ENCODE data around the gene STN1.

The STN1 gene

GRCh38 chr10:103879831-103880230 is 38.2 kb downstream of the STN1 start:
- no peak overlapping the region for H3K4me3 ChIP-seq (ENCODE audit: low read depth, low read length)
- no peak for TF ChIP-seq CTCF (IDR thresholded peaks at IDR 0.05; ENCODE audit: low read depth, low read length)

GRCh38 chr10:103879409-103879808 is 38.6 kb downstream of the STN1 start:
- no peak for TF ChIP-seq CTCF (IDR thresholded peaks at IDR 0.05; ENCODE audit: low read depth, low read length)
- no peak overlapping the region for H3K4me3 ChIP-seq (ENCODE audit: low read depth, low read length)

- no peak overlapping the region for H3K4me3 ChIP-seq (ENCODE audit: low read depth, low read length)
- TF ChIP-seq CTCF (IDR thresholded peaks at IDR 0.05; ENCODE audit: low read depth, low read length) = no peak
Observed at GRCh38 chr10:103877861-103878260, 40.1 kb downstream of the STN1 start.

- no peak overlapping the region for H3K4me3 ChIP-seq (ENCODE audit: low read depth, low read length)
- TF ChIP-seq CTCF (IDR thresholded peaks at IDR 0.05; ENCODE audit: low read depth, low read length) = no peak
Observed at GRCh38 chr10:103876155-103876554, 41.8 kb downstream of the STN1 start.

GRCh38 chr10:103874730-103875129 is 43.3 kb downstream of the STN1 start:
- H3K4me3 ChIP-seq (ENCODE audit: low read depth, low read length) = no peak overlapping the region
- TF ChIP-seq CTCF (IDR thresholded peaks at IDR 0.05; ENCODE audit: low read depth, low read length) = no peak

GRCh38 chr10:103872137-103872931 is 45.6 kb downstream of the STN1 start:
- no peak for TF ChIP-seq CTCF (IDR thresholded peaks at IDR 0.05; ENCODE audit: low read depth, low read length)
- H3K4me3 ChIP-seq (ENCODE audit: low read depth, low read length) = no peak overlapping the region

- H3K4me3 ChIP-seq (ENCODE audit: low read depth, low read length) = no peak overlapping the region
- no peak for TF ChIP-seq CTCF (IDR thresholded peaks at IDR 0.05; ENCODE audit: low read depth, low read length)
Observed at GRCh38 chr10:103871006-103871405, 47.0 kb downstream of the STN1 start.
